ENCODE data around the gene HNRNPUL1.

The HNRNPUL1 gene

GRCh38 chr19:41302624-41303351 lies 38.6 kb downstream of the HNRNPUL1 start:
- no peak for TF ChIP-seq EGR1 (IDR thresholded peaks at IDR 0.05)
- no peak for TF ChIP-seq ZBTB7A (IDR thresholded peaks at IDR 0.05; ENCODE audit: low read depth)
- no peak for TF ChIP-seq YY1 (IDR thresholded peaks at IDR 0.05; ENCODE audit: low read depth)
- TF ChIP-seq CEBPB (IDR thresholded peaks at IDR 0.05) = no peak
- no peak for TF ChIP-seq REST (IDR thresholded peaks at IDR 0.05; ENCODE audit: low read depth)
- TF ChIP-seq TCF12 (IDR thresholded peaks at IDR 0.05; ENCODE audit: low read depth) = no peak
- no peak for TF ChIP-seq RAD21 (IDR thresholded peaks at IDR 0.05; ENCODE audit: low read depth)
- no peak for TF ChIP-seq MAX (IDR thresholded peaks at IDR 0.05)
- TF ChIP-seq CREB1 (IDR thresholded peaks at IDR 0.05; ENCODE audit: low read depth) = no peak
- TF ChIP-seq TEAD4 (IDR thresholded peaks at IDR 0.05) = no peak
- no peak for TF ChIP-seq TAF1 (IDR thresholded peaks at IDR 0.05; ENCODE audit: low read depth)
- no peak for TF ChIP-seq FOXM1 (IDR thresholded peaks at IDR 0.05; ENCODE audit: borderline replicate concordance, low read depth)
- TF ChIP-seq NFIC (IDR thresholded peaks at IDR 0.05) = no peak
- no peak for TF ChIP-seq EP300 (IDR thresholded peaks at IDR 0.05; ENCODE audit: borderline replicate concordance)
- no peak for TF ChIP-seq USF1 (IDR thresholded peaks at IDR 0.05)

- no peak for TF ChIP-seq CEBPB (IDR thresholded peaks at IDR 0.05)
Measured at GRCh38 chr19:41303954-41304353, 39.8 kb downstream of the HNRNPUL1 start.

GRCh38 chr19:41304706-41305483 lies 40.7 kb downstream of the HNRNPUL1 start:
- TF ChIP-seq RAD21 (IDR thresholded peaks at IDR 0.05; ENCODE audit: low read depth) = no peak
- TF ChIP-seq YY1 (IDR thresholded peaks at IDR 0.05; ENCODE audit: low read depth) = no peak
- TF ChIP-seq CREB1 (IDR thresholded peaks at IDR 0.05; ENCODE audit: low read depth) = no peak

GRCh38 chr19:41305927-41306793 lies 42.0 kb downstream of the HNRNPUL1 start:
- TF ChIP-seq REST (IDR thresholded peaks at IDR 0.05; ENCODE audit: low read depth) (peak; percentile 49; the same call in 1 of the 2 replicates), CEBPB (IDR thresholded peaks at IDR 0.05) (no peak)

- TF ChIP-seq REST (IDR thresholded peaks at IDR 0.05; ENCODE audit: low read depth) (no peak), TEAD4 (IDR thresholded peaks at IDR 0.05) (no peak), TAF1 (IDR thresholded peaks at IDR 0.05; ENCODE audit: low read depth) (no peak), NFIC (IDR thresholded peaks at IDR 0.05) (no peak)
Measured at GRCh38 chr19:41307090-41307875, 43.1 kb downstream of the HNRNPUL1 start.
